GM12878 (cell line): Measurements from ENCODE around the gene LTBP2. TPM values are rescaled to one million over a fixed set of nuclear protein-coding genes. Genes with fewer than 3 reads are reported as not detected.

Experiments used
- ATAC-seq: fragments of 200-7000 bp; cut with Tn5 transposase; 3 replicates; pipeline ENCODE4 v1.9.1; 2020; ENCODE audit warnings: mild to moderate bottlenecking, moderate library complexity
- BruUV-seq: library from RNA; stranded (reverse); fragments of 400-500 nt; replicated peaks from 2 replicates; lab custom pipeline; 2021; lab: Mats Ljungman, UMichigan
- CTCF ChIA-PET: fragments of 300-600 bp; sonication (Branson Sonifier 250); formaldehyde crosslinking; extraction: SDS; loops from one replicate; lab custom pipeline; 2021; ENCODE audit warnings: inconsistent platforms; lab: Yijun Ruan, JAX
- POLR2A ChIA-PET: fragments of 350-600 bp; formaldehyde crosslinking; extraction: SDS; loops from one replicate; lab custom pipeline; 2021; ENCODE audit warnings: inconsistent platforms; lab: Charles Lee
- RAD21 ChIA-PET: fragments of 300-600 bp; sonication (Branson Sonifier 250); formaldehyde crosslinking; loops from one replicate; lab custom pipeline; 2023; ENCODE audit warnings: antibody characterized with exemption; ENCODE audit not compliant: unreplicated experiment; lab: Charles Lee
- SMC1A ChIA-PET: fragments of 300-600 bp; sonication (Branson Sonifier 250); formaldehyde crosslinking; loops from one replicate; lab custom pipeline; 2023; ENCODE audit not compliant: unreplicated experiment, uncharacterized antibody; lab: Charles Lee
- DNase-seq: peaks from one replicate; pipeline ENCODE4 v3.0.0-alpha.2; 2011; ENCODE audit warnings: low read depth, low spot score
- FAIRE-seq: peaks from 3 replicates; lab custom pipeline; 2011; peaks lifted over from hg19 to GRCh38; lab: Jason Lieb, UNC
- H2AFZ ChIP-seq: 2 replicates; pipeline ENCODE4 v1.6.0; 2011; ENCODE audit warnings: low read depth, low read length, control low read depth; ENCODE audit not compliant: control insufficient read depth
- H3K27ac ChIP-seq: 2 replicates; pipeline ENCODE4 v1.5.1; 2011; ENCODE audit warnings: control low read depth; ENCODE audit not compliant: control insufficient read depth, insufficient read depth
- H3K27me3 ChIP-seq, 2 experiments: replicated peaks in 1 of 2; 2 replicates each; pipeline versions ENCODE4 v1.6.0 to v1.6.1; 2011; ENCODE audit warnings: low read length in 1 of 2; ENCODE audit not compliant: control insufficient read depth in 2 of 2, insufficient read depth in 2 of 2
- H3K36me3 ChIP-seq, 2 experiments: 2 replicates each; pipeline ENCODE4 v1.5.1; 2011; ENCODE audit warnings: low read length in 1 of 2; ENCODE audit not compliant: control insufficient read depth in 2 of 2, insufficient read depth in 2 of 2
- H3K4me1 ChIP-seq: 2 replicates; pipeline ENCODE4 v1.6.1; 2011; ENCODE audit warnings: mild to moderate bottlenecking, low read length, moderate library complexity, mixed read lengths; ENCODE audit not compliant: control insufficient read depth, insufficient read depth
- H3K4me2 ChIP-seq: 2 replicates; pipeline ENCODE4 v1.6.0; 2011; ENCODE audit warnings: control low read depth; ENCODE audit not compliant: control insufficient read depth, insufficient read depth
- H3K4me3 ChIP-seq: fragments of 200-600 bp; sonication (generic); 2 replicates; pipeline ENCODE4 v1.5.1; 2016
- H3K79me2 ChIP-seq: 2 replicates; pipeline ENCODE4 v1.6.0; 2011; ENCODE audit warnings: low read length; ENCODE audit not compliant: control insufficient read depth, insufficient read depth
- H3K9ac ChIP-seq: 2 replicates; pipeline ENCODE4 v1.8.0; 2011; ENCODE audit warnings: low read length, control low read depth, mixed read lengths; ENCODE audit not compliant: control insufficient read depth, insufficient read depth
- H3K9me3 ChIP-seq: replicated peaks from 3 replicates; pipeline ENCODE4 v1.5.1; 2011; ENCODE audit warnings: mild to moderate bottlenecking, low read length; ENCODE audit not compliant: control insufficient read depth, insufficient read depth
- H4K20me1 ChIP-seq: 2 replicates; pipeline ENCODE4 v1.6.0; 2011; ENCODE audit not compliant: control insufficient read depth, insufficient read depth
- ATF7 ChIP-seq: fragments of 450-650 bp; IDR thresholded peaks from 2 replicates; pipeline ENCODE4 v1.6.1; 2016; ENCODE audit warnings: low read depth, mild to moderate bottlenecking
- CTCF ChIP-seq, 3 experiments: IDR thresholded peaks in 2 of 3; conservative IDR thresholded peaks in 1 of 3; 2 replicates each; pipeline ENCODE4 v1.5.1; 2011; ENCODE audit warnings: low read depth in 3 of 3, low read length in 3 of 3, mild to moderate bottlenecking in 3 of 3, control low read depth in 2 of 3, moderate library complexity in 2 of 3, inconsistent platforms in 1 of 3, mixed read lengths in 1 of 3; ENCODE audit not compliant: control insufficient read depth in 2 of 3, insufficient read depth in 1 of 3; ENCODE audit errors: extremely low read depth in 1 of 3
- POLR2A ChIP-seq: IDR thresholded peaks from 2 replicates; pipeline ENCODE4 v1.6.1; 2011; ENCODE audit warnings: low read depth, mild to moderate bottlenecking, low read length
- RAD21 ChIP-seq: IDR thresholded peaks from 2 replicates; pipeline ENCODE4 v1.6.1; 2011; ENCODE audit warnings: mild to moderate bottlenecking, low read depth, low read length, moderate library complexity; ENCODE audit not compliant: insufficient read depth
- RUNX3 ChIP-seq: IDR thresholded peaks from 2 replicates; pipeline ENCODE4 v1.6.1; 2012; ENCODE audit warnings: low read length, inconsistent platforms
- SMC3 ChIP-seq: IDR thresholded peaks from 2 replicates; pipeline ENCODE4 v1.6.1; 2011; ENCODE audit warnings: low read length, improper control_type of control experiment, borderline replicate concordance
- YY1 ChIP-seq: IDR thresholded peaks from 2 replicates; pipeline ENCODE4 v1.6.1; 2011; ENCODE audit warnings: low read depth, mild to moderate bottlenecking, low read length
- ZNF274 ChIP-seq: IDR thresholded peaks from one replicate; pipeline ENCODE4 v1.8.0; 2011; ENCODE audit not compliant: insufficient read length, insufficient read depth
- WGBS: methylation state at CpG from one replicate; pipeline ENCODE4 v1.1.6; 2016; ENCODE audit warnings: low lambda C conversion rate; ENCODE audit not compliant: insufficient replicate concordance, insufficient coverage; ENCODE audit errors: missing lambda C conversion rate; 5-methylcytosine and 5-hydroxymethylcytosine counted together
- in situ Hi-C: fragments of 300-500 bp; cut with MboI; formaldehyde crosslinking; loops from 9 replicates; pipeline ENCODE4 v1.14.3; 2018; ENCODE audit warnings: mixed read lengths
- intact Hi-C: fragments of 100-400 bp; cut with micrococcal nuclease; formaldehyde crosslinking; loops from one replicate; pipeline ENCODE4 v1.14.2; 2022; ENCODE audit not compliant: unreplicated experiment
- polyA plus RNA-seq, 11 experiments: library from polyadenylated mRNA; depleted of rRNA in 4 of 11; unstranded in 6 of 11; stranded (reverse) in 5 of 11; fragments of >200 nt; fragmentation: Nextera tagmentation in 4 of 11; fragmentation: Illumina TruSeq in 1 of 11; extraction: Ambion mirVana in 4 of 11; extraction: Trizol in 1 of 11; gene quantifications; 1 replicate in 1 of 11; 2 replicates in 10 of 11; pipeline versions ENCODE4 v1.2.1 to v1.2.3, GENCODE V29; 2011 to 2016; ENCODE audit warnings: inconsistent platforms in 2 of 11, missing spikeins in 2 of 11, low read depth in 1 of 11
- total RNA-seq, 4 experiments: library from RNA; depleted of rRNA in 3 of 4; stranded (reverse); fragments of >200 nt in 3 of 4; fragmentation: Illumina TruSeq in 1 of 4; extraction: Trizol in 1 of 4; gene quantifications; 2 replicates each; pipeline versions ENCODE4 v1.2.1 to v1.2.3, GENCODE V29; 2013 to 2021

The LTBP2 gene
- total and polyA plus RNA-seq, 10 of the 15 experiments (the other 5 are each of a cell fraction or from before 2014, with no cell fraction given) = 0.03 to 0.23 (median 0.06) TPM; not detected in 1

- TF ChIP-seq YY1 = 0 out of 2 replicates have a peak, but pooled peaks have one; percentile 5
- 0 out of 2 replicates have a peak, but pooled peaks have one; percentile 31 for TF ChIP-seq ATF7
- peak; percentile 63 for TF ChIP-seq RAD21
- TF ChIP-seq SMC3 = peak; percentile 50; the same call in 1 of the 2 replicates
- no peak for TF ChIP-seq ZNF274
- no peak for TF ChIP-seq POLR2A
- no peak for TF ChIP-seq RUNX3
- peak; percentile 45 to 57 (median 50); a peak in 5 of 6 replicates for TF ChIP-seq CTCF (IDR thresholded peaks at IDR 0.05 in 2 of 3, conservative IDR thresholded peaks at IDR 0.05 in 1 of 3; ENCODE audit: control insufficient read depth in 2 of 3, extremely low read depth in 1 of 3, insufficient read depth in 1 of 3, low read depth in 3 of 3, low read length in 3 of 3)
- TF ChIP-seq, all 136 proteins: peak for 5
- in situ Hi-C loops = no loop called here
- Histone ChIP-seq H3K36me3 (no peaks in the 10 kb centered on the region), H3K4me2 (peak overlapping the region; percentile 88), H3K4me1 (peaks cover 7% of the 10 kb centered on the region), H2AFZ (peak overlapping the region; percentile 73), H3K27ac (no peak overlapping the region), H3K9me3 (no peaks in the 10 kb centered on the region), H3K4me3 (peak overlapping the region; percentile 87), H4K20me1 (no peaks in the 10 kb centered on the region), H3K9ac (peak overlapping the region; percentile 79), H3K79me2 (peaks cover 11% of the 10 kb centered on the region), H3K27me3 (no peaks in the 10 kb centered on the region)
- ChIA-PET SMC1A (interaction anchor here (1.2 to 2.7 kb wide), 2 partner anchors 24 to 128 kb away, joined by 3 to 13 read pairs; no protein-coding TSS in a partner anchor), CTCF (interaction anchor here (0.8 to 1.9 kb wide), 6 partner anchors 10 to 133 kb away, joined by 3 to 8 read pairs (median 4); no protein-coding TSS in a partner anchor), RAD21 (interaction anchor here (1.7 kb wide), 1 partner anchor 127 kb away, joined by 4 read pairs; no protein-coding TSS in a partner anchor), POLR2A (interaction anchor here (1.5 kb wide), 1 partner anchor 91 kb away, joined by 9 read pairs; no protein-coding TSS in a partner anchor)
- peak; percentile 14 for ATAC-seq
- no peak for DNase-seq
- 4% methylated on average over 20 of the region's 20 CpGs for WGBS
- intact Hi-C loops = loop anchor here (1.0 kb wide), 1 partner anchor 130 kb away; no protein-coding TSS in a partner anchor
- TSS peak; percentile 74 for BruUV-seq
- peak; percentile 23 for FAIRE-seq
Observed at GRCh38 chr14:74491956-74492775, 119.9 kb downstream of the LTBP2 start.
